Suprapubic skin (tissue), 3 donors: ENCODE data around the gene ARHGEF17.

ENCODE experiments used
- CTCF ChIP-seq, 2 donors: fragments of 200-600 bp in 1 of 2; fragments of 450-650 bp in 1 of 2; sonication (generic) in 1 of 2; IDR thresholded peaks; one replicate each; pipeline ENCODE4 v1.5.1; 2016 to 2019; ENCODE audit warnings: antibody characterized with exemption in 2 of 2, mild to moderate bottlenecking in 1 of 2, moderate library complexity in 1 of 2
- EP300 ChIP-seq: sonication (generic); formaldehyde crosslinking; IDR thresholded peaks from one replicate; pipeline ENCODE4 v1.6.1; 2017; ENCODE audit warnings: antibody characterized with exemption
- POLR2A ChIP-seq, 2 donors: fragments of 450-650 bp; IDR thresholded peaks; one replicate each; pipeline ENCODE4 v1.6.1; 2017; ENCODE audit warnings: antibody characterized with exemption in 2 of 2, mild to moderate bottlenecking in 2 of 2, moderate library complexity in 2 of 2

- TF ChIP-seq CTCF (IDR thresholded peaks at IDR 0.05) (no peak), POLR2A (IDR thresholded peaks at IDR 0.05) (no peak), EP300 (no peak)
Measured at GRCh38 chr11:73348838-73349237, 40.8 kb downstream of the ARHGEF17 start.
